Astrocyte (in vitro differentiated cells and primary cell): ENCODE measurements around the gene UNKL. TPM values are rescaled to one million over a fixed set of nuclear protein-coding genes. Genes with fewer than 3 reads are reported as not detected.

Experiments used
- DNase-seq: peaks from one replicate; pipeline ENCODE4 v3.0.0-alpha.2; 2010; ENCODE audit warnings: low read depth
- FAIRE-seq: peaks from 2 replicates; lab custom pipeline; 2011; peaks lifted over from hg19 to GRCh38; lab: Jason Lieb, UNC
- H2AFZ ChIP-seq: 2 replicates; pipeline ENCODE4 v1.6.0; 2012; ENCODE audit warnings: low read depth, low read length, inconsistent platforms
- H3K27ac ChIP-seq: 2 replicates; pipeline ENCODE4 v1.5.1; 2011; ENCODE audit warnings: low read depth, low read length, inconsistent platforms
- H3K27me3 ChIP-seq: 2 replicates; pipeline ENCODE4 v1.6.0; 2011; ENCODE audit warnings: low read length, inconsistent platforms; ENCODE audit not compliant: insufficient read depth
- H3K36me3 ChIP-seq: 2 replicates; pipeline ENCODE4 v1.5.1; 2011; ENCODE audit warnings: low read length, inconsistent platforms; ENCODE audit not compliant: insufficient read depth
- H3K4me1 ChIP-seq: 2 replicates; pipeline ENCODE4 v1.5.1; 2011; ENCODE audit warnings: low read length, inconsistent platforms; ENCODE audit not compliant: insufficient read depth
- H3K4me2 ChIP-seq: 2 replicates; pipeline ENCODE4 v1.6.0; 2012; ENCODE audit warnings: low read length, inconsistent platforms
- H3K4me3 ChIP-seq: 2 replicates; pipeline ENCODE4 v1.5.1; 2011; ENCODE audit warnings: low read depth, mild to moderate bottlenecking, low read length, inconsistent platforms; ENCODE audit not compliant: insufficient read depth
- H3K79me2 ChIP-seq: 2 replicates; pipeline ENCODE4 v1.6.0; 2012; ENCODE audit warnings: mild to moderate bottlenecking, low read length, inconsistent platforms; ENCODE audit not compliant: insufficient read depth
- H3K9ac ChIP-seq: 2 replicates; pipeline ENCODE4 v1.6.0; 2012; ENCODE audit warnings: mild to moderate bottlenecking, low read length, inconsistent platforms
- H3K9me3 ChIP-seq: 2 replicates; pipeline ENCODE4 v1.5.1; 2012; ENCODE audit warnings: low read depth, mild to moderate bottlenecking, low read length, inconsistent platforms; ENCODE audit not compliant: insufficient read depth
- H4K20me1 ChIP-seq: 2 replicates; pipeline ENCODE4 v1.6.0; 2012; ENCODE audit warnings: low read length, inconsistent platforms; ENCODE audit not compliant: insufficient read depth
- H3K27ac Mint-ChIP-seq: one replicate; pipeline ENCODE4 v1.8.0; 2021; ENCODE audit warnings: mild to moderate bottlenecking, mixed read lengths; ENCODE audit not compliant: unreplicated experiment
- H3K27me3 Mint-ChIP-seq: one replicate; pipeline ENCODE4 v1.8.0; 2021; ENCODE audit warnings: low read depth, mixed read lengths; ENCODE audit not compliant: unreplicated experiment
- H3K36me3 Mint-ChIP-seq: one replicate; pipeline ENCODE4 v1.8.0; 2021; ENCODE audit warnings: low read depth, mixed read lengths; ENCODE audit not compliant: unreplicated experiment
- H3K4me1 Mint-ChIP-seq: one replicate; pipeline ENCODE4 v1.8.0; 2021; ENCODE audit warnings: low read depth, mixed read lengths; ENCODE audit not compliant: unreplicated experiment
- H3K4me3 Mint-ChIP-seq: one replicate; pipeline ENCODE4 v1.8.0; 2021; ENCODE audit warnings: mild to moderate bottlenecking, moderate library complexity, mixed read lengths; ENCODE audit not compliant: unreplicated experiment
- H3K9me3 Mint-ChIP-seq: one replicate; pipeline ENCODE4 v1.8.0; 2021; ENCODE audit warnings: mild to moderate bottlenecking, mixed read lengths; ENCODE audit not compliant: unreplicated experiment
- EZH2 ChIP-seq: IDR thresholded peaks from 2 replicates; pipeline ENCODE4 v1.6.1; 2012; ENCODE audit warnings: mild to moderate bottlenecking, low read length, inconsistent platforms; ENCODE audit not compliant: insufficient read depth
- total RNA-seq: library from RNA; stranded (reverse); gene quantifications from 2 replicates; pipeline ENCODE4 v1.2.1, GENCODE V29; 2021
- TF ChIP-seq, protein P1 (sequence below): IDR thresholded peaks from 2 replicates; pipeline ENCODE4 v1.5.1; 2011; ENCODE audit warnings: low read depth, mild to moderate bottlenecking, inconsistent platforms, low read length, moderate library complexity; ENCODE audit not compliant: insufficient read depth

Gene UNKL
- total RNA-seq, 1 donor from 2014 or later: 10.7 TPM

DNA sequence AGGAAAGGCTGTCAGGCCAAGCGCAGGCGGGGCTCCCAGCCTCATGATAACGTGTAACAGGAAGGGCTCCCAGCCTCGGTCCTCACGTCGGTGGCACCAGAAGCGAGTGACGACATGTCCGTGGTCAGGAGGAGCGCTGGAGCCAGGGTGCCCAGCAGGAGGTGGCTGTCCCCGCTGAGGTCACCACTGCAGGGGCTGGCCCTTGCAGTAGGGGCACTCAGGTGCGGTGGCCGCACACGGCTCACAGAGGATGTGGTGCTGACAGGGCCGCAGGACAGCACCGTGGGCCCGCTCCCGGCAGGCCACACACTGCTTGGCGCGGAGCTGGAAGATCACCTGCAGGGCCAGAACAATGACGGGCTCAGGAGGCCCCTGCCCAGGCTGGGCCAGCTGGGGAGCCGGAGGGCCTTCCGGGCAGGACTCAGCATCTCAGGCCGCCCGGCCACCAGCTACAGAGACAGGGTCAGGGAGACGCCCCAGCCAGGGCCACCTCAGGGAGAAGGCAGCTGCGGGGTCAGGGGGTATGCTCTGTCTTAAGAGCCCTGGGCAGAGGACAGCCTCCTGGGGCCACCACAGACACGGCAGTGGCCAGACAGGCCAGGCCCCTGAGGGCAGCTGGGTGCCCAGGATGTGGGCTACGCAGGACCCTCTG is 48.3 kb downstream of the UNKL start:
- Histone ChIP-seq H3K27ac (no peak overlapping the region), H3K36me3 (peaks cover 7% of the 10 kb centered on the region), H3K79me2 (peaks cover 14% of the 10 kb centered on the region), H3K27me3 (no peaks in the 10 kb centered on the region), H3K4me1 (no peaks in the 10 kb centered on the region), H4K20me1 (peaks cover 26% of the 10 kb centered on the region), H3K4me3 (no peak overlapping the region), H3K9me3 (no peaks in the 10 kb centered on the region), H2AFZ (no peak overlapping the region), H3K9ac (no peak overlapping the region), H3K4me2 (no peak overlapping the region)
- Mint-ChIP-seq H3K4me3 (no peak overlapping the region), H3K9me3 (no peaks in the 10 kb centered on the region), H3K4me1 (no peaks in the 10 kb centered on the region), H3K36me3 (peaks cover 1% of the 10 kb centered on the region), H3K27me3 (no peaks in the 10 kb centered on the region), H3K27ac (no peak overlapping the region)
- no peak for FAIRE-seq
- TF ChIP-seq, protein P1, sequence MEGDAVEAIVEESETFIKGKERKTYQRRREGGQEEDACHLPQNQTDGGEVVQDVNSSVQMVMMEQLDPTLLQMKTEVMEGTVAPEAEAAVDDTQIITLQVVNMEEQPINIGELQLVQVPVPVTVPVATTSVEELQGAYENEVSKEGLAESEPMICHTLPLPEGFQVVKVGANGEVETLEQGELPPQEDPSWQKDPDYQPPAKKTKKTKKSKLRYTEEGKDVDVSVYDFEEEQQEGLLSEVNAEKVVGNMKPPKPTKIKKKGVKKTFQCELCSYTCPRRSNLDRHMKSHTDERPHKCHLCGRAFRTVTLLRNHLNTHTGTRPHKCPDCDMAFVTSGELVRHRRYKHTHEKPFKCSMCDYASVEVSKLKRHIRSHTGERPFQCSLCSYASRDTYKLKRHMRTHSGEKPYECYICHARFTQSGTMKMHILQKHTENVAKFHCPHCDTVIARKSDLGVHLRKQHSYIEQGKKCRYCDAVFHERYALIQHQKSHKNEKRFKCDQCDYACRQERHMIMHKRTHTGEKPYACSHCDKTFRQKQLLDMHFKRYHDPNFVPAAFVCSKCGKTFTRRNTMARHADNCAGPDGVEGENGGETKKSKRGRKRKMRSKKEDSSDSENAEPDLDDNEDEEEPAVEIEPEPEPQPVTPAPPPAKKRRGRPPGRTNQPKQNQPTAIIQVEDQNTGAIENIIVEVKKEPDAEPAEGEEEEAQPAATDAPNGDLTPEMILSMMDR: no peak
- no peak for TF ChIP-seq EZH2
- no peak for DNase-seq

DNA sequence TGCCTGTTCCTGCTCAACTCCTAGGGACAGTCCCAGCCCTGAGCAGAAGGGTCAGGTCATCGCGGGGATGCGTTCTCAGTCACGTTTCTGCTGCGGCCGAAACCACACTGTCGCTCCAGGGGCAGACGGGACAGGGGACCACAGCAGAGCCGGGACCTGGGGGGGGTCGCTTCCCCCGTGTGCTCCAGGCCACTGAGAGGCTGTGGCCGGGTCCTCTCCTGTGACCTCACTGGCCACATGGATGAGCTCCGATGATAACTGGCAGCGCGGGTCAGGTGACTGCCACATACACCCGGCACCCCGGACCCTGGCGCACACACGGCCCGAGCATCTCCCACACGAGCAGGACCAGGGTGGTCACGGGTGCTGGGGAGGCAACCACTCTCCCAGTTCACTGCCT is 50.0 kb downstream of the UNKL start:
- TF ChIP-seq, protein P1: no peak
- TF ChIP-seq EZH2: no peak
- H4K20me1 ChIP-seq: peaks cover 40% of the 10 kb centered on the region
- no peaks in the 10 kb centered on the region for H3K4me1 Mint-ChIP-seq
- H3K27me3 Mint-ChIP-seq: no peaks in the 10 kb centered on the region
- H3K9me3 Mint-ChIP-seq: no peaks in the 10 kb centered on the region
- H3K36me3 ChIP-seq: peaks cover 7% of the 10 kb centered on the region
- DNase-seq (no peak), FAIRE-seq (no peak)
- H3K4me3 ChIP-seq: no peak overlapping the region
- H3K27ac Mint-ChIP-seq: no peak overlapping the region
- no peaks in the 10 kb centered on the region for H3K4me1 ChIP-seq
- no peaks in the 10 kb centered on the region for H3K9me3 ChIP-seq
- peaks cover 31% of the 10 kb centered on the region for H3K79me2 ChIP-seq
- peaks cover under 1% of the 10 kb centered on the region for H3K36me3 Mint-ChIP-seq
- no peak overlapping the region for H3K4me2 ChIP-seq
- no peak overlapping the region for H3K9ac ChIP-seq
- H2AFZ ChIP-seq: no peak overlapping the region
- H3K27me3 ChIP-seq: no peaks in the 10 kb centered on the region
- no peak overlapping the region for H3K27ac ChIP-seq
- H3K4me3 Mint-ChIP-seq: no peak overlapping the region

DNA sequence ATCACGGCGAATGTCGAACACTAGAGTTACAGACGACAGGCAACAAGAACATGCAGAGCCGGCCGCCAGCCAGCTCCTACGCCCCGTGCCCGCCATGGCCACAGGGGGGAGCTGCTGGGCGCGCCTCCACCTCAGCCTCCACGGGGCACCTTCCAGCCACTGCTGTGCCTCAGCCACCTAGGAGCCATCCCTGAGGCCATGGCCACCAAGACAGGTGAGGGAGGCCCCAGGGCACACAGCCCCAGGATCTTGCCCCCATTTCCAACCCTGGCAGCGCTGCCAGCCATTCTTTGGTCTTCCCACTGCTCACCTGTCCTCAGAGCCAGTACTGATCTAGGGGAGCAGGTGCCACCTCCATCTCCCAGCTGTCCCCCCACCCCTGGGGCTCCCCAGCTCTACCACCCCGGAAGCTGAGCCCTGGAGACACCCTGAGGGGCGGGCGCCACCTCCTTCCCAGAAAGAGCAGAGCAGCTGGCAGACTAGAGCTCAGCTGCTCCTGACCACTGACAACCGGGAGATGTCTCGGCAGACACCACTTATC is 50.9 kb downstream of the UNKL start:
- TF ChIP-seq, protein P1: no peak
- TF ChIP-seq EZH2: no peak
- Histone ChIP-seq H3K9me3 (no peaks in the 10 kb centered on the region), H3K27ac (no peak overlapping the region), H3K4me3 (no peak overlapping the region), H4K20me1 (peaks cover 49% of the 10 kb centered on the region), H3K27me3 (no peaks in the 10 kb centered on the region), H3K4me2 (no peak overlapping the region), H3K36me3 (peaks cover 7% of the 10 kb centered on the region), H3K4me1 (no peaks in the 10 kb centered on the region), H3K9ac (no peak overlapping the region), H3K79me2 (peaks cover 38% of the 10 kb centered on the region), H2AFZ (no peak overlapping the region)
- Mint-ChIP-seq H3K27me3 (no peaks in the 10 kb centered on the region), H3K36me3 (peaks cover 2% of the 10 kb centered on the region), H3K27ac (no peak overlapping the region), H3K4me3 (no peak overlapping the region), H3K4me1 (no peaks in the 10 kb centered on the region), H3K9me3 (no peaks in the 10 kb centered on the region)
- FAIRE-seq: no peak
- no peak for DNase-seq
